ENCODE measurements around the gene VPS51.

The VPS51 gene

DNA sequence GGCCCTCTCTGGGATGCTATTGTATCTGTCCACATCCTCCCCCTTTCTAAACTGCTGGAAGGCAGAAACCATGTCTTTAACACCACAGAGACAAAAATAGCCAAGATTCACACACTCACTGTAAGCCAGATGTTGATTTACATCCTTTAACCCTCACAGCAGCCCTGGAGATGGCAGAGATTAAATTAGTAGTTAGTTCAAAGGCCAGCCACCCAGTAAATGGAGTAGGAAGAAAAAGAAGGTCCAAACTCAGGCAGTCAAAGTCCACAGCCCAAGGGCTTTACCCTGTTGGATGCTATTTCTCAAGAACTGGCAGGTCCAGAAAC lies 23.6 kb downstream of the VPS51 start:
- no peak for DNase-seq (ENCODE audit: low read depth)

DNA sequence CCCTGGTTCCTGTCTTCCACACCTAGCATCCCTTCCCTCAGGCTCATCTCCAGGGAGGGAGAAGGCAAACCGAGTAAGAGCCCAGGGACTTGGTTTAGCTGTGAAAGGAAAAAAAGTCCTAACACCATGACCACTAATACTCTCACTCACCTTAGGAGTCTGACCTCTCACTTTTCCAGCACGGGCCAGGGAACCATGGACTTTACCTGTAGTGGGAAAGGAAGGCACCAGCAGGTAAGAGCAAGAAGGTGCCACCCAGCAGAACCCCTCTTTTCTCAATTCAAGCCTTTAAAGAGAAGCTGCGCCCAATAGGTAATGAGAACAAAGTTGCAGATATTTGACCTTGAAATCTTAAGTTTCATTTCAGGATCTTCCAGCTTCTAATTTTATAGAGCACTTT lies 24.8 kb downstream of the VPS51 start:
- no peak for DNase-seq (ENCODE audit: low read depth)

DNA sequence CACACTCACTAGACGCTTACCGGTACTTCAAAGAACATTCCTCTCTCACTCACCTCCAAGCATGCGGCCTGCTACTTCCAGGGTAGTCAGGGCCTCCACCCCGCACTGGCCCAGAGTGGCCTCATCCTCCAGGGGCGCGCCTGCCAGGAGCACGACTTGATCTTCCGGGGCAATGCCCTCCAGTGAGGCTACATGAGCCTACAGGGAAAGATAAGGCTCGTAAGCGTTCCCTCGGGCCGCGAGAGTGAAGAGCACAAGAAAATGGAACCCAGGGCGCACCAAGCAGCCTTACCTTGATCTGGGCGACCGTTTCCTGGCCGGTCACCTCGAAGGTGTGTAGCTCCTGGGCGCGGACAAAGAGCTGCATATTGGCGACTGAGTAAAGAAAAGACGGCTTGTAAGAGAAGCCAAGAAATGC lies 25.4 kb downstream of the VPS51 start:
- DNase-seq (ENCODE audit: low read depth), result no peak

DNA sequence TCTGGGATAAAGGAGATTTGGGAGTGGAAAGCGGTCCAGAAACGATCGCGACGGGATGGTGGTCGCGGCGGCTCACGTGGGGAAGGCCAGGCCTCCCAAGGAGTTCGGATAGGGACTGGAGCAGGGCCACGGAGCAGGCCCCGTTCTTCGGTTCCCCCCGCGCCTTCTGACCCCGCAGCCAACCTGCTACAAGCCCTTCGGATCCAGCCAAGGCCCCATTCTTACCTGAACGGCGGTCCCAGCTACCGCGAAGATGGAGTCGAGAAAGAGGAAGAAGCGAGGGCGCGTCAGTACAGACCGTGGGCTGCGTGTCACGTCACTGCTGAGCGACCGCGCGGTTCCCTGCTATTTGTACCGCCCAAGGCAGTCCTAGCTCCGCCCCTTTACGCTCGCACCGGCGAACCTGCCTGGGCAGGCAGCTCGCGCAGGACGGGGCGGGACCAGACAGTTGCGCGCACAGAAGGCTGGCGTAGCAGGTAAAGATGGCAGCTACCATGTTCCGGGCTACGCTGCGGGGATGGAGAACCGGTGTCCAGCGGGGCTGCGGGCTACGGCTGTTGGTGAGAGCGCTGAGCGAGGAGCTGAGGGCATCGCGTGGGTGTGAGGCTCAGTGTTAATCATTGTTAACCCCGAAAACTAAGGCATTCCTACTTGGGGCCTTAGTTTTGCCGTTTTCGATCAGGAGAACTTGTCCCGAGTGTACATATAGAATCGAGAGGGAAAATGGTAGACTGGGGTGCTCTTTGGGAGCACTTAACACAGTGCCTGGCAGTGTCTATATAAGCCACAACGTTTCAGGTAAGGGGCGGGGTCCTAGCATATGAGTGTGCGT lies 26.1 kb downstream of the VPS51 start, which contains the start of the genes FAU and MRPL49:
FAU (minus strand) TSS at position 270 of the 832 bp plus-strand sequence. CDS start 321 bp downstream, outside the sequence.
MRPL49 (plus strand) TSS at position 457 of the 832 bp plus-strand sequence; CDS start at position 483, 26 bp downstream.
- DNase-seq (ENCODE audit: low read depth), result peak; percentile 97

DNA sequence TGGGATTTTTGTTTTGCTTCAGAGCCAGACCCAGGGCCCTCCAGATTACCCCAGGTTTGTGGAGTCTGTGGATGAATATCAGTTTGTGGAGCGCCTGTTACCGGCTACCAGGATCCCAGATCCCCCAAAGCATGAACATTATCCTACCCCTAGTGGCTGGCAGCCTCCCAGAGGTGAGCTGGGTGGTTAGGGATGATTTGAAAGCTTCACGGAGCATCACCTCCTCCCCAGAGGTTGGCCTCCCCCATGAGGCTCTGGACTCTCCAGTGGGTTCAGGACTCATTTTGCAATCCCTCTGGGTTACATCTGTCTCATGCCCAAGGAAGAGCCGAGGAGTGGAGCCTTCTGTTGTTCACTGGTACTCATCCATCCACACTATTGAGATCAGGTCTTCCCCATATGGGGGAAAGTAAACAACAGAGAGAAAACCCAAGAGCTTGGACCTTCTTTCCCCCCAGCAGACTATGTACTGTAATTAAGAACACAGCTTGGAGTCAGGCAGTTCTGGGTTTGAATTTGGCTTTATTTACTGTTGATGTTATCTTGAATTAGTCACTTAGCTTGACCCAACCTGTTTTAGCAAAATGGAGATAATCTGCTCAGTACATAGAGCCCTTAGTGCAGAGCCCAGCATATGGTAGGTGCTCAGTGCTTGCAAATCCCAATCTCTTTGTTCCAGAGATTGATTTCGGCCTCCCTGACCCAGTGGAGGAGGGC lies 28.6 kb downstream of the VPS51 start:
- no peak for DNase-seq (ENCODE audit: low read depth)

DNA sequence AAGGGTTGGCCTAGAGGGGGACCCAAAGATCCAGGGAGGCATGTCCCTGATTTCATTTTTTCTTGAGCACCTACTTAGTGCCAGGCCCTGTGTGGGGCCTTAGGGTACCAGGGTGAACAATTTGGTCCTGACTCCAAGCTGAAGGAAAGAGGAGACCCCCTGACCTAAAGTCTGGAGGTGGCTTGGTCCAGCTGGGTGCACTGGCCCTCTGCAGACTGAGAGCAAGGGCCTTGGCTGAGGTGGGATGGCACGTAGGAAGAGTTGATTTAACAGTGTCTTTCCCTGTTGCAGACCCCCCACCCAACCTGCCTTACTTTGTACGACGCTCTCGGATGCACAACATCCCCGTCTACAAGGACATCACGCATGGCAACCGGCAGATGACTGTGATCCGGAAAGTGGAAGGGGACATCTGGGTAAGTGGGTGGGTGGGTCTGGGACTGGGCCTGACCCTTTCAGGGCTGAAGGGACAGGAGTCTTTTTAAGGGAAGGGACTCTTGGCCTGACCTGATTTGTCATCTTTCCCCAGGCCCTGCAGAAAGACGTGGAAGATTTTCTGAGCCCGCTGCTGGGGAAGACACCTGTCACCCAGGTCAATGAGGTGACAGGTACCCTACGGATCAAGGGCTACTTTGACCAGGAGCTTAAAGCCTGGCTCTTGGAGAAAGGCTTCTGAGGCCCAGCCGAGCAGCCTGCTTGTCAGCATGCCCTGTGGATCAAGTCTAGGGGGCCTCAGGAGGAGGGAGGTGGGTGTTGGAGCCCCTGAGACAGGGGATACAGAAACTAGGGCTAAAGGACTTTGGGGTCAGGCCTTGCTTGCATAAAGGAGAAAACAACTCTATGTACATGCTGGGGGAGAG lies 29.4 kb downstream of the VPS51 start:
- DNase-seq (ENCODE audit: low read depth), result no peak

DNA sequence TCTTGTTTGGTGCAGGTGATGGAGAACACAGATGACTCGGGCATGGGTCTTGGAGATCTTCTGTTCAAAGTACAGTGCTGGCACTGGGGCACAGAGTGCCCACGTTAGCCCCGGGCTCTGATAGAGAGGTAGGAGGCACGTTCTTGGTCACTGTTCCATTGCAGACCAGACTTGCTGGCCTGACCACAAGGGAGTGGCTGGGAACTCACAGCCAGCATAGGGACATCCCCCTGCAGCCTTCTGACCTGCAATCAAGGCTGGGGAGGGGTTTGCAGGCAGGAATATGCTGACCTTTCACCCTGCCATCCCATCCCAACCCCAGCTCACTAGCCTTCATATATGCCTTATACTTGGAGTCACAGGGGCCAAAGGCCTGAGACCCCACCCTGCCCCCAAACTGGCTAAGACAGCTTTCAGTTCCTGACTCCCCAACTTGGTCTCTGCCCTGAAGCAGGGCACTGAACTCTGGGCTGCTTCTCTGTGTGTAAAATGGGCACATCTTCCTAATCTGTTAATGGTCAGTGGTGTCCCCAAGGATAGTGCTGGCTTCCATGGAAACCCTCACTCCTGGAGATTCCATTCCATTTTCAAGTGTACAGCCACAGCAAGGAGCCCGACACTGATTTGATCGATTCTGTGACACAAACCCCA lies 30.7 kb downstream of the VPS51 start:
- no peak for DNase-seq (ENCODE audit: low read depth)

DNA sequence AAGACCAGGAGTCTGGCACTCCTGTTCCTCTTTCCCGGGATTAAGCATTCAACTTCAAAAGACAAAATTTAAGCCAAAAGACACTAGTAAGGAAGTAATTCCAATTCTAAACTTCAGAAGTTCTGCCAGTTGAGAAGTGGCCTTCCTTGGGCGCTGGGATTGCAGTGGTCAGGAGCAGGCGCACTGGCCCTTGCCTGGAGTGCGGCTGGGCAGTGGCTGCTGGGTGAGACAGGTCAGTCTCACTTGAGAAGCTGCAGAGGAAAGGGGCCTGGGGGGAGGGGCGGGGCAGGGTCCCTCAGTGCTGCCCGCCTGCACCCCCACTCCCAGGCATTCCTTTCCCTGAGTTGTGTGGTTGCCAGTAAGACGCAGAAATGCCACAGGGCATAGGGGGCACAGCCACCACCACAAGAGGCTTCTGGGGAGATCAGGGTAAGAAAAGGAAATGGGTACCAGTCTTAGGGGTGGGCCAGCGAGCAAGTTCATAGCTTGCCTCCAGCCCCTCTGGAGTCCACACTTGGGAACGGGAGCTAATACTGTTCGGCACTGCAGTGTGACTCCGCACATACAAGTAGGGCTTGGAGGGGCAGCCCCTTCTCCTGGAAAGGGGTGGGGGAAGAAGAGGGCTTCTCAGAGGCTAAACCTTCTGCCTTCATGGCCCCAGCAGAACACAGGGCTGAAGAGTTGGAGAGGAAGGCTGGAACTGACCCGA lies 31.6 kb downstream of the VPS51 start:
- no peak for DNase-seq (ENCODE audit: low read depth)

DNA sequence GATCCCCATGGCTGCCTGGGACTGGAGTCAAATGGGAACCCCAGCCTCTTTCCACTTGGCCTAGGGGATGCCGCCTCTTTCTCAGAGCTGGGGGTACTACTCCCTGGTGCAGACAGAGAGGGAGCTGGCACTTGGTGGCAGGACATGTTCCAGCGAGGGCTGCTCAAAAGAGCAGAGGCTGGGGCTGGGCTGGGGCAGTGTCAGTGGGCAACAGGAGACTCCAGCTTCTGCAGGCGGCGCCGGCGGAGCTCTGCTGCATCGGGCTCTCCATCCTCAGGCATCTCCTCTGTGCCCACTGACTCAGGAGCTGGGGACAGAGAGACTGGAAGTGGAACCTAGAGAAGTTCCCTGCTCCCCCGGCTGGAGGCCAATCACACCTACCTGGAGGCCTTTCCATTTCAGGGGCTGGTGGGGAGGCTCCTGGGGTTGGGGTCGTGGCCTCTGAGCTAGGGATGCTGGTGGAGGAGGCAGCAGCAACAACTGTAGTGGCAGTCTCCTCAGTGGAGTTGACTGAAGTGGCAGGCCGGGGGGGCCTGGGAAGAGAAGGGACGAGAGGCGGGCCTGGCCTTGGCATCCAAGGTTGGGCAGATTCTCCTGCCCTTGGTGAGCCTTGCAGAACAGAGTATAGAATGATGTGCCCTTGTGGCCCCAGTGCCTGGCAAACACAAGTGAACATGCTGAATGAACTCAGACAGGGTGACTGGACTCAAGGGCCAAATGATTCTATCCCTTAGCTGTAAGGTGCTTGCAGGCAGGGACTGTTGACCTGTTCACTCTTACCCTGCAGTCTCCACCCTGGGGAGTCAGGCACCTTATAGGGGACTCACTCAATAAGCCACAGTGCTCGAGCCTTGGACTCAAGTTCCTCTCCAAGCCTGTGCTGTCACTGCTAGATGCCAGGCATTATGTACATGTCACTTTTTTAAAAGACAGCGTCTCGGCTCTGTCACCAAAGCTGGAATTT lies 32.5 kb downstream of the VPS51 start:
- DNase-seq (ENCODE audit: low read depth), result no peak

DNA sequence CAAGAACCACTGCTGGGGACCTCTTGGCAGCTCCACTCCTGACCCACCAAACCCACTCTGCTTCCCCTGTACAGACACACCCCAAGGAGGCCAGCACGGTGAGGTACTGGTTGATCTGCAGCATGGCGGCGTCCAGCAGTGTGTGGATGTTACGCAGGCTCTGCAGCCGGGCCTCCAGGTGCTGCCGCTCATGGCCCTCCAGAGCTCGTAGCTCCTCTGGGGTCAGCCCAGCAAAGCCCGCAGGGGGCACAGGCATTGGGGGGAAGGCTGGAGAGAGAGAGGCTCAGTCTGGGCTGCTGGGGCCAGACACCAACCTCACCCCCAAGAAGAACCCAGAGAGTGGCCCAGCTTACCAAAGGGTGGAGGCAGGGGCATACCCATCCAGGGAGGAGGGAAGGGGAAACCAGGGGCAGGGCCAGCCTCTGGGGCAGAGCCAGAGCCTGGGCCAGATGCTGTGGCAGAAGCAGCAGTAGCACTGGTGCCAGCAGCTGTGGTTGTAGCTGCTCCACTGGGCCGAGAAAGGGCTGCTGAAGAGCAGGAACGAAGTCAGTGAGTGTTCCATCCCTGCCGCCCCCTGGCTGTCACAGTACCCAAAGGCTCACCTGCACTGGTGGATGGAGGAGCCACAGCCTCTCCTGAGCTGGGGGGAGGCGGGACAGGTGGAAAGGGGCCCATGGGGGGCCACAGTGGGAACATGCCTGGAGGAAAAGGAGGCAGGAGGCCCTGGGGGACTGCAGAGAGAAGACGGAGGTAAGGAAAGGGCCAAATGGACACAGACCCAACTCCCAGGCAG lies 33.8 kb downstream of the VPS51 start:
- no peak for DNase-seq (ENCODE audit: low read depth)

DNA sequence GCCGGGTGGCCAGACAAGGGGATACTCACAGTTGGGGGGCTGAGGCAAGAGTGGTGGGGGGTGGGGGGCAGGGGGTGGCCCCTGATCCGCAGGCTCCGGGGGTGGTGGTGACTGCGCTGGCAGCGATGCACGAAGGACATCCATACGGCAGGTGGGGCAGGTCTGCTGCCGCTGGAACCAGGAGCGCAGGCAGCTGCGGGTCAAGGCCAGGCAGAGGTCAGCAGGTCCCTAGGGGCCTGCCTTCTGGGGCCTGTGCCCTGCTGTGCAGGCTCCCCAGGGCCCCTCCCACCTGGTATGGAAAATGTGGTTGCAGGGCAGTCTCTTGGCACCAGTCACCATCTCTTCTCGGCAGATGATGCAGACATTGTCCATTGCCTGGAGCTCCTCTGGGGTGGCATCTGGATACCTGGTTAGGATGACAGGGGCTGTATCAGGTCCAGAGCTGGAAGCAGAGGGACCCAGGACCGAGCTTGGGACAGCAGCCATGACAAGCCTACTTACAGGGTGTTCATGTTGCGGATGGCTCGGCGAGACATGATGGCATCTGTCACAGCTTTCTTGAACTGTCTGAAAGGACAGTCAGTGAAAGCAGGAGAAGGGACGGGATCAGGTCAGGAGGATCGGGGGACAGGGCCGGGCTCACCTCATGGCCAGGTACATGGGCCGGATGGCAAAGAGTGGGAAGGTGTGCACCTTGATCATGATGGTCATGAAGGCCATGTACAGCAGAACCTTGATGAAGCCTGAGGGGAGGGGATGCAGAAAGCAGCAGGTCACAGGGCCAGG lies 34.8 kb downstream of the VPS51 start:
- DNase-seq (ENCODE audit: low read depth), result no peak

DNA sequence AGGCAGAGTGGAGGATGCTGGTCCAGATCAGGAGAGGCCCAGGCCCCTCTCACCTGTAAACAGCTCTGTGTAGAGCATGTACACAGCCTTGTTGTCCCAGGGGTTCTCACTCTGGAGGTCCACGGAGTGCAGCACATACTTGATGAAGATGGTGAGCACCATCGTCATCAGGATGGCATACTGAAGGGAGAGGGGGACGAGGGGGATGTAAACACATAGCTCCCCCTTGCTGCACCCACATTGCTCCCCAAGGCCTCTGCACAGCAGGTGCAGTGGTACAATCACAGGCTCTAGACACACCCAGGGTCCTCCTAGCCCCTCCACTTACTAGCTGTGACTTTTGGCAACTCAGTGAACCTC lies 35.4 kb downstream of the VPS51 start:
- no peak for DNase-seq (ENCODE audit: low read depth)

DNA sequence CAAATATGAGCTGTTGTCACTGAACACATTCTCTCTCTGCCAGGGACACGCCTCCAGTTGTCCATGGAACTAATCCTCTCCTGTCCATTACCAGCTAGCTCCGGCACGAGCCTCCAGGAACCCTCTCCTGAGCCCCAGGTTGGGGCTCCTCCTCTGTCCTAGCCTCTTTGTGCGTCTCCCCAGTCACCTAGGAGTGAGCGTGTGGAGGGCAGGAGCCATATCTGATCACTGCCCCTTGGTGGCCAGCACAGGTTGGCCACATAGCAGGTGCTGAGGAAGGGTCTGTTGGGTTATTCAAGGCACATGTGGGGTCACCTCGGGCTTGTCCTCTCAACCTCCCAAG lies 35.9 kb downstream of the VPS51 start:
- no peak for DNase-seq (ENCODE audit: low read depth)

DNA sequence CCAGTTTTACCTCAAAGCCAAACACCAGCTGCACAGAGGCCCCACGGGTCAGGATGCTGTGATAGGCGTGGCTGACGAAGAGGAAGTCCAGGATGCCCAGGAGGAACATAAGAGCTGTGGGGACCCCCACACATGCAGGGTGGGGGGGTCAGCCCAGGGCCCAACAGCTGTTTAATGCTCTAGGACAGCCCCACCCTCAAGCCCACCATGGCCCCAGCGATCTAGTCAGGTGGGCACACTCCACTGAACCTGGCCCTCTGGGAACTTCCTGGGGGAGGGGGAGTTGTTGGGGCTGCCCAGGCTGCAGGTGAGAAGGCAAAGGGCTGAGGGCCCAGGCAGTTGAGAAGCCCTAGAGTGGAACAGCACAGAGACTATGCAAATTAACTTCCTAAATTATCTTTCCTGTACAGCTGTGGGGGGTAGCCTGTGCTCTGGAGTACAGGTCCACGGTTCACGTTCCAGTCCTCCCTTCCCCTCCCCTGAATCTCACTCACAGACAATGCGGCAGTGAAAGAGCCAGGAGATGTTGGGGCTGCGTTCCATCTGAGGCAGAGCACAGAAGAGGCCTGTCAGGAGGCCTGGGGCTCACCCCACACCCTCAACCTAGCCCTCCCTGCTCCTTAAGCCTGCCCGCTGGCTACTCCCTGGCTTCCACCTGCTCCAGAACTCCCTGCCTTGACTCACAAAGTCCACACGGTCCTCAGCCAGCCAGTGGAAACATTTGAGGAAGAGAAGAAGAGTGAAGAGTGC lies 36.4 kb downstream of the VPS51 start:
- no peak for DNase-seq (ENCODE audit: low read depth)

DNA sequence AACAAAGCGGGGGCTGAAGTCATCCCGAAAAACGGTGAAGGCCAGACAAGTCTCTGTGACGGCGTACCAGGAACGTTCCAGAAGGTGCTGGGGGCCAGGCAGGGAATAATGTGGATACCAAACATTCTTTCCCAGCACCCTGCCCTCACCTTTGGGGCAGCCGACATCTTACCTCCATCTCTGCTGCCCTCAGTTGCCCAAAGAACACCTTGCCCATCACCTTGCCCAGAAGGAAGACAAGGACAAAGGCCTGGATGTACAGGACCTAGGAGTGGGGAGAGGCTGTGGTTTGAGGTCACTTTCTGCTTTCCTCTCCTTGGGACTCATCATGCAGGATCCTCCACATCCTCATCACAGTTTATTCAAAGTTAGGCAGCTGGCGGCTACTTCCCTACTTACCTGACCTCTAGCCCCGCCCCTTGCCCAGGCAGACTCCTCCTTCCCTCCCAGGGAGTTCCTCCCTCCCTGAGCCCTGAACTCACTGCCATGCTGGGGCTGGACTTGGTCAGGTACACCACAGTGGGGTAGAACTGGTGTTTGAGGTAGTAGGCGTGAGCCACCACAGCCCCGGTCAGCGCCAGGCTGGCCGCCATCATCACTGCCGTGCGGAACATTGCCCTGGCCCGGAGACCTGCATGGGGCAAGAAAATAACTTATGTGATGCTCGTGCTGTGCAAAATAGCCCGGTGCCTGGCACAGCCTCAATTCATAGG lies 37.1 kb downstream of the VPS51 start:
- DNase-seq (ENCODE audit: low read depth), result no peak

DNA sequence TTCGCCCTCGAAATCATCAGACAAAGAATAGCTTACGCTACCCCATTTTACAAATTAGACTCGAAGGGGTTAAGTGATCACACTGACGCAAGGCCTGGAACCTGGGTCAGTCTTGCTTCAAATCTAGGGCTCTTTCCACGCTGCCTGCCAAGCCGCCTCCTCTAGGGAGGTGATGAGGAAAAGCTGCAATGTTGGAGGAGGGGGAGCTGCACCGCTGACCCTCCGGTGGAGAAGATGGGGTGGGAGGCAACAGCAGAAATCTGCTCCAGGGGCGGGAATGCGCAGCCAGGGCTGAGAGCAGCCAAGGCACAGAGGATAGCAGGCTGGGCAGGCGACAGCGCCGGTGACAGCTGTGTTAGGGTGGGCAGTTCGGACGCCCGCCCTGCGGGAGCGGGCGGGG lies 37.7 kb downstream of the VPS51 start:
- no peak for DNase-seq (ENCODE audit: low read depth)

DNA sequence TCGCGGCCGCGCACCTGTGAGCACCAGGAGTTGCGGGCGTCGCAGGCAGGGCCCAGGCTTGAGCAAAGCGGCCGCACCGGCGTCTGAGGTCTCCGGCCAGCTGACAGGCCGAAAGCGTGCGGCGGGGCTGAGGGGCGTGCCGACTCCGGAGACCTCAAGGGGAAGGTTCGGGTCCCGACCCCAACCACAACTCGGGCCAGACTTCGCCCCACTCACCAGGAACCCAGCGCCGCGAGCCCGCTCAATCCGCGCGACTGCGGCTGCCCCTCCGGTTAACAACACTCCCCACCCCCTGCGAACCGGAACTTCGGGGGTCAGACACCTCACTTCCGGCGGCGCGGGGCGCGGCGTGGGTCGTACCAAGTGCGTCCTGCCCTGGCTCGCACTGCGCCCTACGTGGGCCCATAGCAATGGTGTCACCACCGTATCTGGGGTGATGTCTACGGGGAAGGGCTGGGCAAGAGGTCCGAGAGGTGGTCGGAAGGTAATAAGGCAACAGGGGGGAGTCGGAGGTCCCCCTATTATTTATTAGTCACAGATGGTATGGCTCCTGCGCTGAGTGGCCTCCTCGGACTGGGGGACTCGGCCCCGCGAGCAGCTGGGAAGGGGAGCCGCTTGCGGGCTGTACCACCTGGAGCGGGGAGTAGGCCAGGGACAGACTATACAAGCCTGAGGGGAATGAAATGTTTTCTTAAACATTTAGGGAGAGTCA lies 38.4 kb downstream of the VPS51 start, which contains the start of gene SYVN1:
SYVN1 (minus strand) TSS at position 280 of the 712 bp plus-strand sequence. CDS start 918 bp downstream, outside the sequence.
- peak; percentile 91 for DNase-seq (ENCODE audit: low read depth)

Data from activated gamma-delta T cell treated with anti-CD3 and anti-CD28 coated beads, Interleukin-2, amount 50 U/mL, for 16 hours (primary cell).